ENCODE results near the gene TGM3.

GRCh38 chr20:2296524-2297356 lies 939 bp downstream of the TGM3 start:
- no peak for TF ChIP-seq CTCF (IDR thresholded peaks at IDR 0.05)
- TF ChIP-seq POLR2A (IDR thresholded peaks at IDR 0.05), result no peak
